CD4-positive, alpha-beta T cell (primary cell): ENCODE measurements around the gene GOLGA6L22. TPM values are rescaled to one million over a fixed set of nuclear protein-coding genes. Genes with fewer than 3 reads are reported as not detected.
"Not testable (repeated sequence)": the region's sequence is repeated elsewhere in the genome, so short reads cannot be mapped to it uniquely, and the experiment has no call there.

Experiments
- ATAC-seq: fragments of 200-7000 bp; cut with Tn5 transposase; one replicate; pipeline ENCODE4 v1.10.0; 2022; ENCODE audit warnings: mild to moderate bottlenecking; ENCODE audit not compliant: poor library complexity
- CTCF ChIA-PET: fragments of 350-600 bp; sonication (Branson Sonifier 250); formaldehyde crosslinking; loops from one replicate; lab custom pipeline; 2021; ENCODE audit warnings: antibody characterized with exemption, inconsistent platforms; lab: Charles Lee
- POLR2A ChIA-PET: fragments of 350-600 bp; sonication (Branson Sonifier 250); formaldehyde crosslinking; loops from one replicate; lab custom pipeline; 2021; ENCODE audit warnings: antibody characterized with exemption, inconsistent platforms; lab: Charles Lee
- DNase-seq, 14 experiments: peaks; one replicate each; pipeline ENCODE4 v3.0.0-alpha.2; 2013 to 2020; ENCODE audit warnings: mixed read lengths in 2 of 14
- H3K27ac ChIP-seq, 2 donors: one replicate each; pipeline versions ENCODE4 v1.5.1 to v1.7.0; 2013; ENCODE audit warnings: low read length in 2 of 2, low read depth in 1 of 2, mild to moderate bottlenecking in 1 of 2
- H3K27me3 ChIP-seq, 2 experiments: 1 replicate in 1 of 2; 2 replicates in 1 of 2; pipeline versions ENCODE4 v1.6.1 to v1.7.0; 2013; ENCODE audit warnings: low read length in 2 of 2, control low read depth in 1 of 2, mild to moderate bottlenecking in 1 of 2, moderate library complexity in 1 of 2; ENCODE audit not compliant: insufficient read depth in 2 of 2, control insufficient read depth in 1 of 2
- H3K36me3 ChIP-seq: one replicate; pipeline ENCODE4 v1.6.1; 2013; ENCODE audit warnings: low read length, control low read depth; ENCODE audit not compliant: insufficient read depth
- H3K4me1 ChIP-seq: one replicate; pipeline ENCODE4 v1.6.1; 2013; ENCODE audit warnings: low read length, control low read depth; ENCODE audit not compliant: insufficient read depth
- H3K4me3 ChIP-seq: one replicate; pipeline ENCODE4 v1.5.1; 2013; ENCODE audit warnings: mild to moderate bottlenecking, low read length, moderate library complexity
- H3K9me3 ChIP-seq, 2 experiments: 1 replicate in 1 of 2; 2 replicates in 1 of 2; pipeline versions ENCODE4 v1.6.1 to v1.7.0; 2013; ENCODE audit warnings: low read length in 2 of 2, mild to moderate bottlenecking in 2 of 2, control low read depth in 1 of 2, moderate library complexity in 1 of 2; ENCODE audit not compliant: control insufficient read depth in 1 of 2, insufficient read depth in 1 of 2
- H3K27ac Mint-ChIP-seq: one replicate; pipeline ENCODE4 v1.8.0; 2020; ENCODE audit warnings: mixed read lengths
- H3K27me3 Mint-ChIP-seq: one replicate; pipeline ENCODE4 v1.8.0; 2021; ENCODE audit warnings: mixed read lengths
- H3K36me3 Mint-ChIP-seq: one replicate; pipeline ENCODE4 v1.8.0; 2021; ENCODE audit warnings: low read depth, mixed read lengths
- H3K4me1 Mint-ChIP-seq: one replicate; pipeline ENCODE4 v1.8.0; 2021; ENCODE audit warnings: low read depth, mixed read lengths
- H3K4me3 Mint-ChIP-seq: one replicate; pipeline ENCODE4 v1.8.0; 2020; ENCODE audit warnings: mild to moderate bottlenecking, mixed read lengths
- H3K9me3 Mint-ChIP-seq: one replicate; pipeline ENCODE4 v1.8.0; 2020; ENCODE audit warnings: mixed read lengths
- intact Hi-C, 2 experiments: fragments of 100-400 bp; cut with DNase I in 1 of 2; cut with micrococcal nuclease in 1 of 2; formaldehyde crosslinking; loops; one replicate each; pipeline versions ENCODE4 v1.15.1 to v1.9.0; 2023 to 2025; cut with DNase I, micrococcal nuclease
- total RNA-seq, 174 experiments: library from RNA in 2 of 174; stranded (reverse) in 2 of 174; gene quantifications; one replicate each; pipeline ENCODE4 v1.2.3 and lab custom pipeline; 2021 to 2026

Gene GOLGA6L22
- total RNA-seq, 2 experiments from 2014 or later = not detected

DNA sequence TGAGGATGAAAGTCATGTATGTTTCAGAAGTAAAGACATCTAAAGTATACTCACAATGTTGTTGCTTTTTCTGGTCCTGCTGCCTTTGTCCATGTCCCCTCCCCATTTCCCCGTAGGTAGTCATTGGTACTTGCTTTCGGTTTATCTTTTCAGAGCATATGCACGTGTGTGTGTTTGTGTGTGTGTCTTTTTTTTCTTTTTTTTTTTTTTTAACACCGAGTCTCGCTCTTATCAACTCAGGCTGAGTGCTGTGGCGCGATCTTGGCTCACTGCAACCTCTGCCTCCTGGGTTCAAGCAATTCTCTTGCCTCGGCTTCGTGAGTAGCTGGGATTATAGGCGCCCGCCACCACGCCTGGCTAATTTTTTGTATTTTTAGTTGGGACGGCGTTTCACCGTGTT lies 57.4 kb downstream of the GOLGA6L22 start:
- H3K27me3 Mint-ChIP-seq, H3K27ac ChIP-seq, intact Hi-C loops, H3K4me3 Mint-ChIP-seq, H3K4me3 ChIP-seq, H3K27ac Mint-ChIP-seq, H3K36me3 ChIP-seq, H3K4me1 ChIP-seq, CTCF ChIA-PET, ATAC-seq, H3K36me3 Mint-ChIP-seq, H3K9me3 ChIP-seq, H3K9me3 Mint-ChIP-seq, POLR2A ChIA-PET, H3K27me3 ChIP-seq, H3K4me1 Mint-ChIP-seq, DNase-seq: not testable (repeated sequence)
